A673 (cell line): Measurements from ENCODE around the gene GNRH2. TPM values are rescaled to one million over a fixed set of nuclear protein-coding genes. Genes with fewer than 3 reads are reported as not detected.
"Not testable (repeated sequence)": the region's sequence is repeated elsewhere in the genome, so short reads cannot be mapped to it uniquely, and the experiment has no call there.

Experiments
- BruUV-seq: library from RNA; stranded (reverse); fragments of 400-500 nt; replicated peaks from 2 replicates; lab custom pipeline; 2021; lab: Mats Ljungman, UMichigan
- CTCF ChIA-PET: fragments of 300-600 bp; sonication (Branson Sonifier 250); formaldehyde crosslinking; loops from one replicate; lab custom pipeline; 2022; ENCODE audit warnings: antibody characterized with exemption; lab: Charles Lee
- POLR2A ChIA-PET: fragments of 300-600 bp; sonication (Branson Sonifier 250); formaldehyde crosslinking; loops from one replicate; lab custom pipeline; 2022; ENCODE audit warnings: antibody characterized with exemption; ENCODE audit not compliant: low non-redundant PET; lab: Charles Lee
- DNase-seq: peaks from one replicate; pipeline ENCODE4 v3.0.0-alpha.2; 2015; ENCODE audit warnings: low spot score
- H3K27ac ChIP-seq: fragments of 200-600 bp; sonication (generic); 2 replicates; pipeline ENCODE4 v1.5.1; 2016; ENCODE audit warnings: mixed run types, low read depth, mild to moderate bottlenecking, mixed read lengths, antibody characterized with exemption, low read length; ENCODE audit not compliant: poor library complexity, severe bottlenecking
- H3K27me3 ChIP-seq: fragments of 200-600 bp; sonication (generic); replicated peaks from 2 replicates; pipeline ENCODE4 v1.6.1; 2017; ENCODE audit warnings: mixed run types, low read depth, mild to moderate bottlenecking, mixed read lengths, antibody characterized with exemption, low read length; ENCODE audit not compliant: insufficient read depth, poor library complexity
- H3K36me3 ChIP-seq: fragments of 200-600 bp; sonication (generic); 2 replicates; pipeline ENCODE4 v1.6.1; 2016; ENCODE audit warnings: mixed run types, mild to moderate bottlenecking, mixed read lengths, antibody characterized with exemption, low read length; ENCODE audit not compliant: insufficient read depth, poor library complexity, severe bottlenecking
- H3K4me1 ChIP-seq: fragments of 200-600 bp; sonication (generic); 2 replicates; pipeline ENCODE4 v1.6.1; 2017; ENCODE audit warnings: mixed run types, mild to moderate bottlenecking, mixed read lengths, antibody characterized with exemption, low read length; ENCODE audit not compliant: insufficient read depth, poor library complexity, severe bottlenecking
- H3K4me3 ChIP-seq: fragments of 200-600 bp; sonication (generic); 2 replicates; pipeline ENCODE4 v1.5.1; 2016; ENCODE audit warnings: low read depth, mixed run types, mild to moderate bottlenecking, mixed read lengths, low read length; ENCODE audit not compliant: poor library complexity, severe bottlenecking
- H3K9me3 ChIP-seq: fragments of 200-600 bp; sonication (generic); 2 replicates; pipeline ENCODE4 v1.6.1; 2016; ENCODE audit warnings: mixed run types, low read depth, mild to moderate bottlenecking, mixed read lengths, antibody characterized with exemption, low read length; ENCODE audit not compliant: poor library complexity, severe bottlenecking
- CTCF ChIP-seq: fragments of 300-800, 200-600 bp; sonication (generic); conservative IDR thresholded peaks from 2 replicates; pipeline ENCODE4 v1.5.1; 2017; ENCODE audit warnings: low read depth, mild to moderate bottlenecking, antibody characterized with exemption, low read length, moderate library complexity, mixed read lengths
- EZH2 ChIP-seq: fragments of 200-600 bp; sonication (generic); IDR thresholded peaks from 2 replicates; pipeline ENCODE4 v1.6.1; 2017; ENCODE audit warnings: borderline replicate concordance, low read depth, mild to moderate bottlenecking, mixed read lengths, antibody characterized with exemption, low read length; ENCODE audit not compliant: poor library complexity, severe bottlenecking
- intact Hi-C: fragments of 100-400 bp; cut with micrococcal nuclease; formaldehyde crosslinking; loops from one replicate; pipeline ENCODE4 v1.10.0; 2022; ENCODE audit not compliant: unreplicated experiment
- total RNA-seq: library from RNA; stranded (reverse); gene quantifications from 2 replicates; pipeline ENCODE4 v1.2.3, GENCODE V29; 2021

The GNRH2 gene
- total RNA-seq, 1 experiment from 2014 or later = 1.5 TPM

- Histone ChIP-seq H3K27me3 (no peaks in the 10 kb centered on the region), H3K9me3 (no peaks in the 10 kb centered on the region), H3K36me3 (no peaks in the 10 kb centered on the region), H3K4me3 (no peak overlapping the region), H3K4me1 (no peaks in the 10 kb centered on the region), H3K27ac (no peak overlapping the region)
- TF ChIP-seq CTCF (no peak), EZH2 (no peak)
- no TSS peak for BruUV-seq
- no peak for DNase-seq
- POLR2A ChIA-PET = no interaction called here
- CTCF ChIA-PET = no interaction called here
- intact Hi-C loops = no loop called here
These were observed 16.1 kb downstream of the GNRH2 start for GRCh38 chr20:3059489-3059888.

- POLR2A ChIA-PET, CTCF ChIA-PET, H3K4me1 ChIP-seq, H3K36me3 ChIP-seq, H3K27ac ChIP-seq, H3K9me3 ChIP-seq, DNase-seq, H3K4me3 ChIP-seq, H3K27me3 ChIP-seq, BruUV-seq, intact Hi-C loops: not testable (repeated sequence)
These were observed 20.7 kb downstream of the GNRH2 start for GRCh38 chr20:3064119-3064518.

GRCh38 chr20:3067139-3068014 is 24.0 kb downstream of the GNRH2 start:
- H3K27ac ChIP-seq = no peak overlapping the region
- no peak for DNase-seq
- H3K27me3 ChIP-seq = peaks cover 6% of the 10 kb centered on the region
- ChIA-PET POLR2A (no interaction called here), CTCF (interaction anchor here (0.6 kb wide), 1 partner anchor 317 kb away, joined by 3 read pairs; no protein-coding TSS in a partner anchor)
- no peaks in the 10 kb centered on the region for H3K4me1 ChIP-seq
- no peaks in the 10 kb centered on the region for H3K9me3 ChIP-seq
- no peak overlapping the region for H3K4me3 ChIP-seq
- intact Hi-C loops = no loop called here
- no TSS peak for BruUV-seq
- TF ChIP-seq EZH2 = no peak
- no peak for TF ChIP-seq CTCF
- no peaks in the 10 kb centered on the region for H3K36me3 ChIP-seq
